Cardiac muscle cell (in vitro differentiated cells and primary cell): ENCODE results near the gene ABCB7. TPM values are rescaled to one million over a fixed set of nuclear protein-coding genes. Genes with fewer than 3 reads are reported as not detected.

Experiments used
- DNase-seq, 2 donors: peaks; one replicate each; pipeline versions ENCODE4 v3.0.0 to v3.0.0-alpha.2; 2010 to 2017; ENCODE audit warnings: low read depth in 1 of 2, low spot score in 1 of 2
- H3K27ac ChIP-seq: fragments of 200-600 bp; sonication (generic); 2 replicates; pipeline ENCODE4 v1.5.1; 2016
- H3K27me3 ChIP-seq: fragments of 200-600 bp; sonication (generic); 2 replicates; pipeline ENCODE4 v1.6.0; 2016; ENCODE audit warnings: control low read depth
- H3K36me3 ChIP-seq: fragments of 200-600 bp; sonication (generic); 2 replicates; pipeline ENCODE4 v1.5.1; 2016; ENCODE audit warnings: control low read depth
- H3K4me1 ChIP-seq: fragments of 200-600 bp; sonication (generic); 2 replicates; pipeline ENCODE4 v1.8.1; 2017; ENCODE audit warnings: low read depth, mild to moderate bottlenecking, mixed run types
- H3K4me3 ChIP-seq: fragments of 200-600 bp; sonication (generic); 2 replicates; pipeline ENCODE4 v1.5.1; 2016; ENCODE audit warnings: mild to moderate bottlenecking
- H3K9me3 ChIP-seq: fragments of 200-600 bp; sonication (generic); 2 replicates; pipeline ENCODE4 v1.5.1; 2017; ENCODE audit warnings: low read depth, mild to moderate bottlenecking, control low read depth
- CTCF ChIP-seq: IDR thresholded peaks from 2 replicates; pipeline ENCODE4 v1.5.1; 2012; ENCODE audit warnings: low read depth, mild to moderate bottlenecking, low read length
- polyA plus RNA-seq: library from polyadenylated mRNA; unstranded; fragments of >200 nt; fragmentation: Nextera tagmentation; extraction: Ambion mirVana; gene quantifications from 2 replicates; pipeline ENCODE4 v1.2.1, GENCODE V29; 2016
- total RNA-seq: library from RNA; depleted of rRNA; stranded (reverse); fragments of >200 nt; gene quantifications from 2 replicates; pipeline ENCODE4 v1.2.3, GENCODE V29; 2016

ABCB7 gene
- total and polyA plus RNA-seq, 2 experiments from 2014 or later, result 12.0 to 61.3 TPM

GRCh38 chrX:75084757-75085156, 71.3 kb downstream of the ABCB7 start:
- no peak overlapping the region for H3K27ac ChIP-seq
- no peaks in the 10 kb centered on the region for H3K4me1 ChIP-seq
- no peak for TF ChIP-seq CTCF
- DNase-seq, result no peak
- peaks cover 3% of the 10 kb centered on the region for H3K9me3 ChIP-seq
- no peak overlapping the region for H3K4me3 ChIP-seq
- H3K27me3 ChIP-seq, result no peaks in the 10 kb centered on the region
- H3K36me3 ChIP-seq, result no peaks in the 10 kb centered on the region

GRCh38 chrX:75076429-75076828, 79.7 kb downstream of the ABCB7 start:
- no peak for TF ChIP-seq CTCF
- H3K4me3 ChIP-seq, result no peak overlapping the region
- H3K27me3 ChIP-seq, result no peaks in the 10 kb centered on the region
- DNase-seq, result no peak
- no peaks in the 10 kb centered on the region for H3K9me3 ChIP-seq
- H3K36me3 ChIP-seq, result no peaks in the 10 kb centered on the region
- H3K27ac ChIP-seq, result no peak overlapping the region
- no peaks in the 10 kb centered on the region for H3K4me1 ChIP-seq

- Histone ChIP-seq H3K4me1 (no peaks in the 10 kb centered on the region), H3K27ac (no peak overlapping the region), H3K36me3 (no peaks in the 10 kb centered on the region), H3K27me3 (no peaks in the 10 kb centered on the region), H3K9me3 (no peaks in the 10 kb centered on the region), H3K4me3 (no peak overlapping the region)
- no peak for TF ChIP-seq CTCF
- no peak for DNase-seq
Observed at GRCh38 chrX:75074475-75074874, 81.6 kb downstream of the ABCB7 start.

- no peaks in the 10 kb centered on the region for H3K27me3 ChIP-seq
- no peak for DNase-seq
- H3K9me3 ChIP-seq, result no peaks in the 10 kb centered on the region
- no peaks in the 10 kb centered on the region for H3K4me1 ChIP-seq
- no peaks in the 10 kb centered on the region for H3K36me3 ChIP-seq
- no peak overlapping the region for H3K27ac ChIP-seq
- no peak for TF ChIP-seq CTCF
- no peak overlapping the region for H3K4me3 ChIP-seq
Observed at GRCh38 chrX:75071334-75071733, 84.7 kb downstream of the ABCB7 start.

GRCh38 chrX:75067931-75068330, 88.2 kb downstream of the ABCB7 start:
- Histone ChIP-seq H3K9me3 (no peaks in the 10 kb centered on the region), H3K27me3 (no peaks in the 10 kb centered on the region), H3K4me3 (no peak overlapping the region), H3K36me3 (no peaks in the 10 kb centered on the region), H3K4me1 (no peaks in the 10 kb centered on the region), H3K27ac (no peak overlapping the region)
- DNase-seq, result peak in 1 of 2 donors; percentile 6
- no peak for TF ChIP-seq CTCF

- H3K4me3 ChIP-seq, result no peak overlapping the region
- H3K27me3 ChIP-seq, result no peaks in the 10 kb centered on the region
- TF ChIP-seq CTCF, result no peak
- H3K9me3 ChIP-seq, result no peaks in the 10 kb centered on the region
- no peaks in the 10 kb centered on the region for H3K4me1 ChIP-seq
- no peak overlapping the region for H3K27ac ChIP-seq
- peak in 1 of 2 donors; percentile 22 for DNase-seq
- H3K36me3 ChIP-seq, result peaks cover 5% of the 10 kb centered on the region
Observed at GRCh38 chrX:75061701-75062100, 94.4 kb downstream of the ABCB7 start.
